Thoracic aorta (tissue), 2 donors: Measurements from ENCODE around the gene RALGAPA2. TPM values are rescaled to one million over a fixed set of nuclear protein-coding genes. Genes with fewer than 3 reads are reported as not detected.

Experiments used
- ATAC-seq: fragments of 150-250 bp; one replicate; pipeline ENCODE4 v1.8.0; 2017; ENCODE audit warnings: low read depth; ENCODE audit not compliant: insufficient number of reproducible peaks, low FRiP score
- DNase-seq: peaks from one replicate; pipeline ENCODE4 v3.0.0-alpha.2; 2020; ENCODE audit warnings: low spot score
- H3K27ac ChIP-seq, 2 donors: fragments of 200-600 bp; sonication (generic); 1 replicate in 1 of 2; 2 replicates in 1 of 2; pipeline ENCODE4 v1.5.1; 2016; ENCODE audit warnings: mild to moderate bottlenecking in 2 of 2, moderate library complexity in 2 of 2
- H3K27me3 ChIP-seq: fragments of 200-600 bp; sonication (generic); replicated peaks from 2 replicates; pipeline ENCODE4 v1.6.0; 2016; ENCODE audit warnings: mild to moderate bottlenecking; ENCODE audit not compliant: insufficient read depth
- H3K36me3 ChIP-seq: fragments of 200-600 bp; sonication (generic); one replicate; pipeline ENCODE4 v1.5.1; 2016
- H3K4me1 ChIP-seq, 2 donors: fragments of 200-600 bp; sonication (generic); 1 replicate in 1 of 2; 2 replicates in 1 of 2; pipeline versions ENCODE4 v1.5.1 to v1.6.0; 2016; ENCODE audit warnings: low read depth in 2 of 2, mild to moderate bottlenecking in 1 of 2; ENCODE audit not compliant: control insufficient read depth in 1 of 2
- H3K4me3 ChIP-seq: fragments of 200-600 bp; sonication (generic); 2 replicates; pipeline ENCODE4 v1.5.1; 2016; ENCODE audit warnings: mild to moderate bottlenecking
- H3K9me3 ChIP-seq: fragments of 200-600 bp; sonication (generic); 2 replicates; pipeline ENCODE4 v1.5.1; 2016
- total RNA-seq, 2 donors: library from RNA; depleted of rRNA; stranded (reverse); fragments of >200 nt; gene quantifications; one replicate each; pipeline versions ENCODE4 v1.1.0 to v1.2.3, GENCODE V29; 2016
- TF ChIP-seq, protein P1 (sequence below): fragments of 200-600 bp; sonication (generic); IDR thresholded peaks from one replicate; pipeline ENCODE4 v1.5.1; 2019; ENCODE audit warnings: antibody characterized with exemption

RALGAPA2 gene
- total RNA-seq, 2 donors from 2014 or later, result 20.3 to 48.3 TPM

DNA sequence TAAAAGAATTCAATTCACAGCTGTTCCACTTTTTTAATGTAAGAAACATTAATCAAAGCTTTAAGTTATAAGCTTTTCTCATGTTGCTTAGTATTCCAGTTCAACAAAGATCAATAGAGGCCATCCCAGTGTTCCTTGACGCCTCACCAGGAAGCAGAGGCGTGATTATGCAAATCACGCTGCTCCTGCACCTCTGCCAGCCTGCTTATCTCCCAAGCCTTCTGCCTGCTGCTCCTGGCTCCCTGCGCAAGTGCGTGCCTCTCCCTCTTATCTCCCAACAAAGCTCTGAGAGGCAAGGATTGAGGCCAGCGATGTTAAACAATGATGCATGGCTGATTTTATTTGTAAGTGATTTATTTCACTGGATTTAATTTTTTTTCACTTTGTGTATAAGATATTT is 301.8 kb downstream of the RALGAPA2 start:
- Histone ChIP-seq H3K36me3 (no peaks in the 10 kb centered on the region), H3K4me3 (no peak overlapping the region), H3K27me3 (no peaks in the 10 kb centered on the region), H3K4me1 (no peaks in the 10 kb centered on the region), H3K9me3 (no peaks in the 10 kb centered on the region), H3K27ac (no peak overlapping the region)
- ATAC-seq, result no peak
- DNase-seq, result no peak
- TF ChIP-seq, protein P1, sequence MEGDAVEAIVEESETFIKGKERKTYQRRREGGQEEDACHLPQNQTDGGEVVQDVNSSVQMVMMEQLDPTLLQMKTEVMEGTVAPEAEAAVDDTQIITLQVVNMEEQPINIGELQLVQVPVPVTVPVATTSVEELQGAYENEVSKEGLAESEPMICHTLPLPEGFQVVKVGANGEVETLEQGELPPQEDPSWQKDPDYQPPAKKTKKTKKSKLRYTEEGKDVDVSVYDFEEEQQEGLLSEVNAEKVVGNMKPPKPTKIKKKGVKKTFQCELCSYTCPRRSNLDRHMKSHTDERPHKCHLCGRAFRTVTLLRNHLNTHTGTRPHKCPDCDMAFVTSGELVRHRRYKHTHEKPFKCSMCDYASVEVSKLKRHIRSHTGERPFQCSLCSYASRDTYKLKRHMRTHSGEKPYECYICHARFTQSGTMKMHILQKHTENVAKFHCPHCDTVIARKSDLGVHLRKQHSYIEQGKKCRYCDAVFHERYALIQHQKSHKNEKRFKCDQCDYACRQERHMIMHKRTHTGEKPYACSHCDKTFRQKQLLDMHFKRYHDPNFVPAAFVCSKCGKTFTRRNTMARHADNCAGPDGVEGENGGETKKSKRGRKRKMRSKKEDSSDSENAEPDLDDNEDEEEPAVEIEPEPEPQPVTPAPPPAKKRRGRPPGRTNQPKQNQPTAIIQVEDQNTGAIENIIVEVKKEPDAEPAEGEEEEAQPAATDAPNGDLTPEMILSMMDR, result no peak

DNA sequence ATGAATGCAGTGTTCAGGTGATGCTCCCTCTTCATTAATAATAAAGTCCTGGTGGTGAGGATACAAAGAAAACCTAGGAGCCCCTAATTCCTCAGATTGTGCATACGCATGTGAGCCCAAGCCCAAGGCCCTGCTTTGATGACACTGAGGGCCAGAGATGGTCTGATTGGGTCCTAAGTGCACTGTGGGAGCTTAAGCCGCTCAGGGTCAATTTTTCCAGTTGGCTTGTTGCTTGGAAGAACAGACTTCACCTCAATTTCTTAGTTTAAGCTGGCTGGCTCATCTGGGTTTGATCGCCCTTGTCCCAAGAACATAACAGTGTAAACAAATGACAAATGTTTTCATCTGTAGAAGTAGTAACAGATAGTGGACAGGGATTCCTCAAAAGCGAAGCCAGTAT is 303.1 kb downstream of the RALGAPA2 start:
- no peaks in the 10 kb centered on the region for H3K27me3 ChIP-seq
- H3K4me1 ChIP-seq, result no peaks in the 10 kb centered on the region
- TF ChIP-seq, protein P1, result no peak
- DNase-seq, result no peak
- ATAC-seq, result no peak
- H3K36me3 ChIP-seq, result no peaks in the 10 kb centered on the region
- H3K4me3 ChIP-seq, result no peak overlapping the region
- no peaks in the 10 kb centered on the region for H3K9me3 ChIP-seq
- H3K27ac ChIP-seq, result no peak overlapping the region

DNA sequence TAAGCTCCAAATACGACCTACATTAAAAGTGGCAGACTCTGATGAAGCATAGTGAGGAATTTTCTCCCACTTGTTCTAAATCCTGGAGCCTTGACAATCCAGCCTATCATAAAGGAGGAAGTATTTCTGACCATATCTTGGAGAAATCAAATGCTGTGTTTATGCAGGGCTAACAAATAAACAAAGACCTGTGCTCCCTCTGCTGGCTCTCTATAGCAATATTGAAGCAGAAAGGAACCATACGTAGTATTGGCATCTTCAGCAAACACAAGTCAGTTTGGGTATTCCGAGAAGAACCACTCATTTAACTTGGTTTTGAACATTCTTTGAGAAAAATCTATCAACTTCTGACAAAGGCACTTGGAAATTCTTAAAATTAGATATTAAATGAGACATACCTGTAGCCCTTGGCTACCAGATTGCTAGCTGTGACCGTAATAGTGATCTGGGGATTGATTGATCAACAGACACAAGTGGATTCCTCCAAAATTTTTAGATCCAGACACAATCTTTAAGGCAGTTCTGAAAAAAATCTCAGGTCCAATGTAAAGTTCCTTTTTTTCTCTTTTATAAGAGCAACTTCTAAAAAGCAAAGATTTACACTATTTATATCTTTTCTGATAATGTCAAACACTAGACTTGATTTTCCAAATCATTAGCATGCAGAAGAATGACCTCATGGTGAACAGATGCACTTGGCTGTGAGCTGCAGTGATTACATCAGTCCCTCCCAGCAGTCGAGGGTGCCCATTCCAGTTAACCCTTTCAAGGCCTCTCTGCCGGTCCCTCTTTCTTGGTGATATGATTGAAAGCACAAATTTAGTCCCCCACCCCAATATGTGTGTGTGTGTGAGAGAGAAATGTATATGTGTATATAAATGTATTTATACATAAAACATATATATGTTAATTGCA is 304.3 kb downstream of the RALGAPA2 start:
- Histone ChIP-seq H3K36me3 (peaks cover 3% of the 10 kb centered on the region), H3K9me3 (no peaks in the 10 kb centered on the region), H3K27ac (no peak overlapping the region), H3K4me3 (no peak overlapping the region), H3K4me1 (no peaks in the 10 kb centered on the region), H3K27me3 (no peaks in the 10 kb centered on the region)
- DNase-seq, result no peak
- TF ChIP-seq, protein P1, result no peak
- ATAC-seq, result no peak

DNA sequence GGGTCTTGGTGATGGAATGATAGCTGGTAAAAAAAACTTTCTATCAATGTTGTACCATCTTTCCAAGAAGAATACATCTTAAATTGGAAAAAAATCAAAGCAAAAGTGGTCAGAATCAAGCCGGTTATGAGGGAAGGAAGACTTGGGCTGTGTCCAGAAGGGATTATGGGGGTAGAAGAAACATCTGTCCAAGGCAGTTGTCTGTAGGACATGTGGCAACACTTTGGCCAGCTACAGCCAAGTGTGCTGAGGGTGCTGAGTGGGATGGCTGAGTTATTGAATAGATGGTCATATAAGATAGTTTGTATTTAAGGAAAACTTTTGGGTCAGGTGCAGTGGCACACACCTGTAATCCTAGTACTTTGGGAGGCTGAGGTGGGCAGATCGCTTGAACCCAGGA is 306.1 kb downstream of the RALGAPA2 start:
- H3K4me3 ChIP-seq, result no peak overlapping the region
- no peaks in the 10 kb centered on the region for H3K4me1 ChIP-seq
- TF ChIP-seq, protein P1, result no peak
- H3K9me3 ChIP-seq, result no peaks in the 10 kb centered on the region
- no peak overlapping the region for H3K27ac ChIP-seq
- H3K36me3 ChIP-seq, result peaks cover 4% of the 10 kb centered on the region
- H3K27me3 ChIP-seq, result no peaks in the 10 kb centered on the region
- DNase-seq (no peak), ATAC-seq (no peak)

DNA sequence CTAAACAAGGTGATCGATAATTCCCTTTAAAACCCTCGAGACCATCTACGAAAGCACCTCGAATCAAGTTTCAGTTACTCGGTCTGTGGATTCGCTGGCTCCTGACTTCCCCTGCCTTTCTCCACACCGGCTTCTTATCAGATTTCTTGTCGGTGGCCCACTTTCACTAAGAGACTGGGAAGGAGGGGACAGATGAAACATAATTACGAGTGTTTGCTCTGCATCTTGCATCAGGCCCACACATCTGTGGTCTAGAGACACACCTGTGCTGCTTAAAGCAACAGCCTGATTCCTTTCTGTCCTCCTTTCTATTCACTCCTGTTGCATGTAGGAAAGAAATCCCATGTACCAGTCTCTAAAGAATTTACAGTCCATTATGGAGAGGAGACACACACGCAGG is 306.8 kb downstream of the RALGAPA2 start:
- Histone ChIP-seq H3K4me1 (no peaks in the 10 kb centered on the region), H3K36me3 (peaks cover 4% of the 10 kb centered on the region), H3K9me3 (no peaks in the 10 kb centered on the region), H3K4me3 (no peak overlapping the region), H3K27me3 (no peaks in the 10 kb centered on the region), H3K27ac (no peak overlapping the region)
- TF ChIP-seq, protein P1, result no peak
- ATAC-seq, result no peak
- no peak for DNase-seq
